ENCODE data around the gene TDG.

DNA sequence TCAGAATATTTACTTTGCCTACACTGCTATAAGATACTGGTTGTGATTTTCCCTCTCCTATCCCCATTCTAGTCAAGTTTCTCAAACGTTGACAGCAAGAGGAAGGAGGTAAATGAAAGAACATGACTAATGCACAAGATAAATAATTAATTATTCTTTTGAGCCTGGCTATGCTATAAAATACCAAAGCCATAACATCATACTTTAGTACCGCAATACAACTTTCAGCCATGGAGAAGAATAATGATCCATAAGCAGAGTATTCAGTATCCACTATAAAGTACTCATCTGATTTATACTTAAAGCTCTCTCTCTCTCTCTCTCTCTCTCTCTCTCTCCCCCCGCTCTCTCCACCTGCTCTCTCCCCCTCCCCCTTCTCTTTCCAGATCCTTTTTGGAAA lies 41.3 kb downstream of the TDG start:
- TF ChIP-seq CHD4 (IDR thresholded peaks at IDR 0.05; ENCODE audit: borderline replicate concordance) (no peak), PHF8 (IDR thresholded peaks at IDR 0.05; ENCODE audit: borderline replicate concordance, low read depth) (no peak), KDM1A (IDR thresholded peaks at IDR 0.05; ENCODE audit: low read depth) (no peak), ESRRA (IDR thresholded peaks at IDR 0.05; ENCODE audit: borderline replicate concordance, low read length) (no peak), POLR2A (IDR thresholded peaks at IDR 0.05; ENCODE audit: low read length) (no peak), SREBF2 (IDR thresholded peaks at IDR 0.05) (no peak), HEYL (CRISPR knock-in tag; IDR thresholded peaks at IDR 0.05) (no peak), EP300 (IDR thresholded peaks at IDR 0.05) (no peak), EHF (CRISPR knock-in tag; IDR thresholded peaks at IDR 0.05) (no peak), RCOR1 (IDR thresholded peaks at IDR 0.05; ENCODE audit: low read depth, low read length) (no peak), EHMT2 (IDR thresholded peaks at IDR 0.05; ENCODE audit: low read depth) (no peak)
- TF ChIP-seq, protein P1, sequence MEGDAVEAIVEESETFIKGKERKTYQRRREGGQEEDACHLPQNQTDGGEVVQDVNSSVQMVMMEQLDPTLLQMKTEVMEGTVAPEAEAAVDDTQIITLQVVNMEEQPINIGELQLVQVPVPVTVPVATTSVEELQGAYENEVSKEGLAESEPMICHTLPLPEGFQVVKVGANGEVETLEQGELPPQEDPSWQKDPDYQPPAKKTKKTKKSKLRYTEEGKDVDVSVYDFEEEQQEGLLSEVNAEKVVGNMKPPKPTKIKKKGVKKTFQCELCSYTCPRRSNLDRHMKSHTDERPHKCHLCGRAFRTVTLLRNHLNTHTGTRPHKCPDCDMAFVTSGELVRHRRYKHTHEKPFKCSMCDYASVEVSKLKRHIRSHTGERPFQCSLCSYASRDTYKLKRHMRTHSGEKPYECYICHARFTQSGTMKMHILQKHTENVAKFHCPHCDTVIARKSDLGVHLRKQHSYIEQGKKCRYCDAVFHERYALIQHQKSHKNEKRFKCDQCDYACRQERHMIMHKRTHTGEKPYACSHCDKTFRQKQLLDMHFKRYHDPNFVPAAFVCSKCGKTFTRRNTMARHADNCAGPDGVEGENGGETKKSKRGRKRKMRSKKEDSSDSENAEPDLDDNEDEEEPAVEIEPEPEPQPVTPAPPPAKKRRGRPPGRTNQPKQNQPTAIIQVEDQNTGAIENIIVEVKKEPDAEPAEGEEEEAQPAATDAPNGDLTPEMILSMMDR (IDR thresholded peaks at IDR 0.05): no peak

Measured in A549 (cell line).